ENCODE results near the gene KCNK7. TPM values are rescaled to one million over a fixed set of nuclear protein-coding genes. Genes with fewer than 3 reads are reported as not detected.

KCNK7 gene
- total and polyA plus RNA-seq, 4 donors: 0.46 to 2.8 (median 1.3) TPM

DNA sequence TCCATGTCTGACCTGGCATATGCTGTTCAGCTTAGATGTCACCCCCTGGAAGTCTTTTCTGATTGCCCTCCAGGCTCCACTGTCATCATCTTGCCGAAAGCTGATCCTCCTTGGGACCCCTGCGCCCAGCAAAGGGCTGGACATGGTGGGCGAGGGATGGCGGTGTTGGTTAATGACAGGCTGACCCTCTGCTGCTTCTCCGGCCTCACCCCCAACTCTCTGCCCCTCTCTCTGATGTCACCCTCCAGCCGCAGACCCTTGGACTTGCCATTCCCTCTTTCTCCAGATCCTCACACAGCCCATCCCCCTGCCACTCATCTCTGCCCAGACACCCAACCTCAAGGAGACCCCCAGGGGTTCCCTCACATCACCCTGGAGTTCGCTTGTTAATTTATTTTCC is 17.5 kb downstream of the KCNK7 start:
- Histone ChIP-seq H3K9ac (ENCODE audit: insufficient read depth in 1 of 2, low read length in 2 of 2) (no peak overlapping the region), H3K4me3 (no peak overlapping the region), H3K27me3 (ENCODE audit: control insufficient read depth in 3 of 3, insufficient read depth in 3 of 3, low read length in 2 of 3) (peaks cover 0 to 2% (median 0%) of the 10 kb centered on the region in 3 donors), H3K9me3 (ENCODE audit: control insufficient read depth in 4 of 4, insufficient read depth in 3 of 4, low read length in 3 of 4) (peaks cover 0 to 3% (median 0%) of the 10 kb centered on the region in 4 donors), H3K36me3 (ENCODE audit: control insufficient read depth in 4 of 4, insufficient read depth in 4 of 4, low read length in 4 of 4) (peaks cover 0 to 34% (median 12%) of the 10 kb centered on the region in 4 donors), H3K27ac (ENCODE audit: low read depth in 1 of 2, low read length in 1 of 2) (peak overlapping the region in 1 of 2 donors; percentile 77), H3K4me1 (ENCODE audit: control insufficient read depth in 5 of 5, insufficient read depth in 5 of 5, low read length in 5 of 5) (peaks cover 0 to 38% (median 15%) of the 10 kb centered on the region in 5 donors)
- DNase-seq (no peak), ATAC-seq (ENCODE audit: insufficient read depth, low FRiP score) (no peak)
- TF ChIP-seq, protein P1, sequence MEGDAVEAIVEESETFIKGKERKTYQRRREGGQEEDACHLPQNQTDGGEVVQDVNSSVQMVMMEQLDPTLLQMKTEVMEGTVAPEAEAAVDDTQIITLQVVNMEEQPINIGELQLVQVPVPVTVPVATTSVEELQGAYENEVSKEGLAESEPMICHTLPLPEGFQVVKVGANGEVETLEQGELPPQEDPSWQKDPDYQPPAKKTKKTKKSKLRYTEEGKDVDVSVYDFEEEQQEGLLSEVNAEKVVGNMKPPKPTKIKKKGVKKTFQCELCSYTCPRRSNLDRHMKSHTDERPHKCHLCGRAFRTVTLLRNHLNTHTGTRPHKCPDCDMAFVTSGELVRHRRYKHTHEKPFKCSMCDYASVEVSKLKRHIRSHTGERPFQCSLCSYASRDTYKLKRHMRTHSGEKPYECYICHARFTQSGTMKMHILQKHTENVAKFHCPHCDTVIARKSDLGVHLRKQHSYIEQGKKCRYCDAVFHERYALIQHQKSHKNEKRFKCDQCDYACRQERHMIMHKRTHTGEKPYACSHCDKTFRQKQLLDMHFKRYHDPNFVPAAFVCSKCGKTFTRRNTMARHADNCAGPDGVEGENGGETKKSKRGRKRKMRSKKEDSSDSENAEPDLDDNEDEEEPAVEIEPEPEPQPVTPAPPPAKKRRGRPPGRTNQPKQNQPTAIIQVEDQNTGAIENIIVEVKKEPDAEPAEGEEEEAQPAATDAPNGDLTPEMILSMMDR (IDR thresholded peaks at IDR 0.05; ENCODE audit: control extremely low read depth, extremely low read depth): no peak
- 92 to 96% methylated on average over 7 of the region's 7 CpGs for WGBS, 2 donors

DNA sequence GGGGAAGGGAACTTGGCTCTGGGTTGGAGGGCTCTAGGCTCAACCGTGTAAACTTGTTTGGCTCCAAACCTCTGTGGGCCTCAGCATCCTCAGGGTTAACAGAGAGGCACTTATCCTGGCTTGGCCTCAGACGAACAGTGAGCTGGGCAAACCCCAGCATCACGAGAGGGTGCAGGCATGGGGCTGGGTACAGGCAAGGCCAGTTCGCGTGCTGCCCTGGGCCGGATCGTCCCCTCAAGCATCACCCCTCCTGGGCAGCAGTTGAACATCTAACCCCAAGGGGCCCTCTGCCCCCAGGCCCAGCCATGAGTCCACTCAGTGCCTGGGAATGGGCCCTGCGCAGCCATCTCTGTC is 17.9 kb downstream of the KCNK7 start:
- 39 to 53% methylated on average over 8 of the region's 8 CpGs for WGBS, 2 donors
- TF ChIP-seq, protein P1 (IDR thresholded peaks at IDR 0.05; ENCODE audit: control extremely low read depth, extremely low read depth): no peak
- DNase-seq (no peak), ATAC-seq (ENCODE audit: insufficient read depth, low FRiP score) (no peak)
- Histone ChIP-seq H3K36me3 (ENCODE audit: control insufficient read depth in 4 of 4, insufficient read depth in 4 of 4, low read length in 4 of 4) (peaks cover 0 to 34% (median 12%) of the 10 kb centered on the region in 4 donors), H3K27me3 (ENCODE audit: control insufficient read depth in 3 of 3, insufficient read depth in 3 of 3, low read length in 2 of 3) (no peaks in the 10 kb centered on the region), H3K4me1 (ENCODE audit: control insufficient read depth in 5 of 5, insufficient read depth in 5 of 5, low read length in 5 of 5) (peaks cover 0 to 40% (median 16%) of the 10 kb centered on the region in 5 donors), H3K9ac (ENCODE audit: insufficient read depth in 1 of 2, low read length in 2 of 2) (no peak overlapping the region), H3K27ac (ENCODE audit: low read depth in 1 of 2, low read length in 1 of 2) (peak overlapping the region; percentile 77 to 90), H3K4me3 (no peak overlapping the region), H3K9me3 (ENCODE audit: control insufficient read depth in 4 of 4, insufficient read depth in 3 of 4, low read length in 3 of 4) (peaks cover 0 to 3% (median 0%) of the 10 kb centered on the region in 4 donors)

DNA sequence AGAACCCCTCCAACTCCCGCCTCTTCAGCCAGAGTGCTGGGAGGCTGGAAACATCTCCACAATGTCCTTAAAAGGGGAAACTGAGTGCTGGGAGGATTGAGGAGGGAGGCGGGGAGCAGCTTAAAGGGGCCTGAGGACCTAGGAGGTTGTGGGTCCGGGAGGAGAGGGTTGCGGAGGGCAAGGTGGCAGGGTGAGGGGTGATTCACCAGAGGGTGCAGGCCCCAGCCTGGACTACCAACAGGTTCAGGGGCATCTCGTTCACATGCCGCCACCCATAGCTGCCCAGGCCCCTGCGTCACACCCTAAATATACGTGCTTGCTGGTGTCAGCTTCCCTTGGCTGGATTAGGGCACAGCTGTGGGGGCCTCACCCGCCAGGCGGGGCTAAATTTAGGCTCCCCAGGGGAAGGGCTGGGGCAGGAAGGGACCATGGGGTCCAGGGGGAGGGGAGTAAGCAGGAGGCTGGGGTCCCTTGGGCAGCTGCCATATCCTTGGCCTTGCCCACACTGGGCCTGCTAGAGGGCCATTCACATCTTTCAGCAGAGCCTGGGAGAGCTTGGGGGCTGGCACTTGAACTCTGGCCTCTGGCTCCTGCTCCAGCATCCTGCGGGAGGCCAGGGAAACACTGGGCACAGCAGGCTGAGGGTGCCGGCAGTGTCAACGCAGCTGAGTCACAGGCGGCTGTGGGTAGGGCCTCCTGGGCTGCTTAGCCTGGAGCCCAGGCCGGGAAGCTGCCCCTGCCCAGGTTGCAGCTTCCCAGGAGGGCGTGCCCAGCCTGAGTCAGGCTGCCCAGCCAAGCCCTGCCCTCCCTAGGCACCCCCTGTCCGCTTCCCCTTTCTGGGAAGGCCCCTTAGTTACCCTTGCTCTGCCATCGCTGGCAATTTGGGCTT is 18.5 kb downstream of the KCNK7 start:
- WGBS, 2 donors: 28 to 30% methylated on average over 17 to 18 of the region's 18 CpGs
- DNase-seq: no peak
- H3K4me1 ChIP-seq (ENCODE audit: control insufficient read depth in 5 of 5, insufficient read depth in 5 of 5, low read length in 5 of 5): peaks cover 0 to 40% (median 17%) of the 10 kb centered on the region in 5 donors

More for the DNA sequence above, 18.5 kb downstream of the KCNK7 start:
- TF ChIP-seq, protein P1 (IDR thresholded peaks at IDR 0.05; ENCODE audit: control extremely low read depth, extremely low read depth): no peak
- peak; percentile 52 for ATAC-seq (ENCODE audit: insufficient read depth, low FRiP score)
- Histone ChIP-seq H3K36me3 (ENCODE audit: control insufficient read depth in 4 of 4, insufficient read depth in 4 of 4, low read length in 4 of 4) (peaks cover 0 to 32% (median 12%) of the 10 kb centered on the region in 4 donors), H3K27ac (ENCODE audit: low read depth in 1 of 2, low read length in 1 of 2) (peak overlapping the region; percentile 77 to 90), H3K4me3 (peak overlapping the region; percentile 65), H3K9me3 (ENCODE audit: control insufficient read depth in 4 of 4, insufficient read depth in 3 of 4, low read length in 3 of 4) (peaks cover 0 to 3% (median 0%) of the 10 kb centered on the region in 4 donors), H3K27me3 (ENCODE audit: control insufficient read depth in 3 of 3, insufficient read depth in 3 of 3, low read length in 2 of 3) (no peaks in the 10 kb centered on the region), H3K9ac (ENCODE audit: insufficient read depth in 1 of 2, low read length in 2 of 2) (no peak overlapping the region)
